NCI-H128 (cell line): Measurements from ENCODE around the gene GLIS1.

ENCODE experiments used
- DNase-seq: peaks from one replicate; lab custom pipeline; 2025; ENCODE audit not compliant: unreplicated experiment; lab: John Stamatoyannopoulos, UW

Gene GLIS1

GRCh38 chr1:53693773-53694717 is 44.9 kb downstream of the GLIS1 start:
- no peak for DNase-seq

GRCh38 chr1:53693339-53693738 is 45.6 kb downstream of the GLIS1 start:
- DNase-seq = no peak

GRCh38 chr1:53691326-53691725 is 47.6 kb downstream of the GLIS1 start:
- no peak for DNase-seq

- DNase-seq = no peak
These were observed 48.6 kb downstream of the GLIS1 start for GRCh38 chr1:53690411-53690810.

- DNase-seq = no peak
These were observed 49.1 kb downstream of the GLIS1 start for GRCh38 chr1:53689736-53690326.

GRCh38 chr1:53689223-53689622 is 49.7 kb downstream of the GLIS1 start:
- DNase-seq = no peak

GRCh38 chr1:53688381-53689102 is 50.4 kb downstream of the GLIS1 start:
- DNase-seq = no peak

GRCh38 chr1:53687901-53688300 is 51.1 kb downstream of the GLIS1 start:
- no peak for DNase-seq

GRCh38 chr1:53687426-53687825 is 51.5 kb downstream of the GLIS1 start:
- DNase-seq = no peak

- no peak for DNase-seq
These were observed 52.0 kb downstream of the GLIS1 start for GRCh38 chr1:53686965-53687267.

- no peak for DNase-seq
These were observed 52.6 kb downstream of the GLIS1 start for GRCh38 chr1:53686091-53686964.

GRCh38 chr1:53685272-53686051 is 53.5 kb downstream of the GLIS1 start:
- no peak for DNase-seq

- DNase-seq = no peak
These were observed 54.2 kb downstream of the GLIS1 start for GRCh38 chr1:53684741-53685140.

- no peak for DNase-seq
These were observed 54.8 kb downstream of the GLIS1 start for GRCh38 chr1:53683986-53684740.

GRCh38 chr1:53682881-53683280 is 56.1 kb downstream of the GLIS1 start:
- no peak for DNase-seq

- DNase-seq = peak; percentile 48
These were observed 56.8 kb downstream of the GLIS1 start for GRCh38 chr1:53681977-53682685.

- no peak for DNase-seq
These were observed 57.5 kb downstream of the GLIS1 start for GRCh38 chr1:53681351-53681976.

- DNase-seq = no peak
These were observed 58.1 kb downstream of the GLIS1 start for GRCh38 chr1:53680868-53681267.
